ENCODE data around the gene DNAJC30. TPM values are rescaled to one million over a fixed set of nuclear protein-coding genes. Genes with fewer than 3 reads are reported as not detected.

DNAJC30 gene
- total RNA-seq, 3 donors from 2014 or later (not counting 1 experiment from before 2014, with no cell fraction given), result 8.7 to 9.9 (median 9.3) TPM

DNA sequence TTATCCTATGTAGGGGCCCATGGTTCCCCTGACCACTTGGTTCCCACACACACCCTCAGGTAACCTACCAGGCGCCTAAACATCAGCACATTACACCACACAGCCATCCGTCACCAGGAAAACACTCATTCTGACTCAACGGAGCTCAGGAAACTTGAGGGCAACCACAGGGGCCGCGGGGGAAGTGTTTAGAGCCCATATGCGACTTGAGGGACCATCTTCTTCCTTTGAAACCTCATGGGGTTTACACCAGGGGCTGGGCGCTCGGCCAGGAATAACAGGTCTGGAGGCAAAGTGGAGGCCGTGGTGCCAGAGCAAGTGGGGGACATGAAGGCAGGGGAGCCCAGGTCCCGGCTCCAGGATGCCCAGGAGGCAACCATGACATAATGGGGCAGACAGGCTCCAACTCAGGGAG, 34.7 kb upstream of the DNAJC30 start:
- no peaks in the 10 kb centered on the region for H3K27me3 Mint-ChIP-seq (ENCODE audit: low read depth in 2 of 2)
- Histone ChIP-seq H3K4me3 (ENCODE audit: low read length) (peak overlapping the region; percentile 65), H3K27ac (ENCODE audit: low read length) (peak overlapping the region; percentile 65), H3K36me3 (ENCODE audit: control insufficient read depth, insufficient read depth, low read length) (no peaks in the 10 kb centered on the region), H3K27me3 (ENCODE audit: control insufficient read depth, insufficient read depth, low read length) (no peaks in the 10 kb centered on the region), H3K9me3 (ENCODE audit: control insufficient read depth, insufficient read depth, low read length) (no peaks in the 10 kb centered on the region), H3K4me1 (ENCODE audit: control insufficient read depth, insufficient read depth, low read length) (peaks cover 42% of the 10 kb centered on the region)
- WGBS (ENCODE audit: insufficient coverage), result 0% methylated on average over 10 of the region's 10 CpGs
- no peaks in the 10 kb centered on the region for H3K9me3 Mint-ChIP-seq
- H3K36me3 Mint-ChIP-seq, result no peaks in the 10 kb centered on the region
- TF ChIP-seq, protein P1, sequence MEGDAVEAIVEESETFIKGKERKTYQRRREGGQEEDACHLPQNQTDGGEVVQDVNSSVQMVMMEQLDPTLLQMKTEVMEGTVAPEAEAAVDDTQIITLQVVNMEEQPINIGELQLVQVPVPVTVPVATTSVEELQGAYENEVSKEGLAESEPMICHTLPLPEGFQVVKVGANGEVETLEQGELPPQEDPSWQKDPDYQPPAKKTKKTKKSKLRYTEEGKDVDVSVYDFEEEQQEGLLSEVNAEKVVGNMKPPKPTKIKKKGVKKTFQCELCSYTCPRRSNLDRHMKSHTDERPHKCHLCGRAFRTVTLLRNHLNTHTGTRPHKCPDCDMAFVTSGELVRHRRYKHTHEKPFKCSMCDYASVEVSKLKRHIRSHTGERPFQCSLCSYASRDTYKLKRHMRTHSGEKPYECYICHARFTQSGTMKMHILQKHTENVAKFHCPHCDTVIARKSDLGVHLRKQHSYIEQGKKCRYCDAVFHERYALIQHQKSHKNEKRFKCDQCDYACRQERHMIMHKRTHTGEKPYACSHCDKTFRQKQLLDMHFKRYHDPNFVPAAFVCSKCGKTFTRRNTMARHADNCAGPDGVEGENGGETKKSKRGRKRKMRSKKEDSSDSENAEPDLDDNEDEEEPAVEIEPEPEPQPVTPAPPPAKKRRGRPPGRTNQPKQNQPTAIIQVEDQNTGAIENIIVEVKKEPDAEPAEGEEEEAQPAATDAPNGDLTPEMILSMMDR (IDR thresholded peaks at IDR 0.05), result no peak
- ATAC-seq, result peak; percentile 74 to 80 (median 79)
- H3K27ac Mint-ChIP-seq, result peak overlapping the region; percentile 85 to 92
- H3K4me3 Mint-ChIP-seq, result peak overlapping the region; percentile 94
- H3K4me1 Mint-ChIP-seq, result peaks cover 28 to 34% of the 10 kb centered on the region in 2 donors
- peak; percentile 73 to 81 for DNase-seq
- intact Hi-C loops (cut with micrococcal nuclease), result loop anchor here (2.0 to 5.0 kb wide), 2 partner anchors 21 to 36 kb away; partner anchors contain the start of genes ABHD11, BUD23 and DNAJC30

DNA sequence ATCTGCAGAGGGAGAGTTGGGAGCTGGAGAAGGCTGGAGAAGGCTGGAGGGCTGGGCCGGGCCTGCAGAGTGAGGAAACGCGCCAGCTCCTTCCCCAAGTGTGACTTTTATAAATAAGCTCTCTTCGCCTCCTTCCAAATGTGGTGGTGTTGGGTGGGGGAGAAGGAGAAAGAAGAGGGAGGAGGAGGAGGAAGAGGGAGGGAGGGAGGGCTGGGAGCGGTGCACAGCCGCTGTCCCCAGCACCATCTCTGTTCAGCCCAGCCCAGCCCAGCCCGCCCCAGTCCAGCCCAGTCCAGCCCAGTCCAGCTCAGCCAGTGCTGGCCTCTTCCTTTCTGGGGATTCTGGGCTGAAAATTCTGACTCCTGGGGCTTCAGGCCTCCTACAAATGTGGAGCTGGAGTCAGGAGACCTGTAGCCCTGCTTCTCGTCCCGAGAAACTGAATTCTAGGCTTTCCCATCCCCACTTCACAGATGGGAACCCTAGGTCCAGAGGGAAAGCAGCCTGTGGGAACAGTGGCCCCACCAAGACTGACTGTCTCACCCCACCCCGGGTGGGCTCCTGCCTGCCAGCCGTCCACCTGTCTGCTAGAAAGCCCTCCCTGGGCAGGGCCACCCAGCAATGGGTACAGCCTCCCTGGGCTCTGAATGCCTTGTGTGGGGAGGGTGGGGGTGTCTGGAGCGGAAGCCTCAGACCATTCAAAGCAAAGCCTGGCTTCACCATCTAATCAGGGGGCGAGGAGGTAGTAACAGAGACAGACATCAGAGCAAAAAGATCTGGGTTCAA, 34.0 kb upstream of the DNAJC30 start:
- H3K4me3 Mint-ChIP-seq, result peak overlapping the region; percentile 94
- H3K36me3 ChIP-seq (ENCODE audit: control insufficient read depth, insufficient read depth, low read length), result no peaks in the 10 kb centered on the region
- TF ChIP-seq, protein P1 (IDR thresholded peaks at IDR 0.05), result no peak
- peaks cover 35 to 42% of the 10 kb centered on the region in 2 donors for H3K4me1 Mint-ChIP-seq
- no peaks in the 10 kb centered on the region for H3K27me3 Mint-ChIP-seq (ENCODE audit: low read depth in 2 of 2)
- DNase-seq, result no peak
- peak overlapping the region; percentile 85 to 92 for H3K27ac Mint-ChIP-seq
- H3K9me3 Mint-ChIP-seq, result no peaks in the 10 kb centered on the region
- no peaks in the 10 kb centered on the region for H3K9me3 ChIP-seq (ENCODE audit: control insufficient read depth, insufficient read depth, low read length)
- H3K4me3 ChIP-seq (ENCODE audit: low read length), result peak overlapping the region; percentile 18
- peaks cover 42% of the 10 kb centered on the region for H3K4me1 ChIP-seq (ENCODE audit: control insufficient read depth, insufficient read depth, low read length)
- no peaks in the 10 kb centered on the region for H3K36me3 Mint-ChIP-seq
- peak in 2 of 3 donors; percentile 5 to 28 for ATAC-seq
- 63% methylated on average over 13 of the region's 13 CpGs for WGBS (ENCODE audit: insufficient coverage)
- intact Hi-C loops (cut with micrococcal nuclease), result loop anchor here (5.0 kb wide), 1 partner anchor 35 kb away; the partner anchor contains the start of genes BUD23 and DNAJC30
- peak overlapping the region; percentile 65 for H3K27ac ChIP-seq (ENCODE audit: low read length)
- no peaks in the 10 kb centered on the region for H3K27me3 ChIP-seq (ENCODE audit: control insufficient read depth, insufficient read depth, low read length)

DNA sequence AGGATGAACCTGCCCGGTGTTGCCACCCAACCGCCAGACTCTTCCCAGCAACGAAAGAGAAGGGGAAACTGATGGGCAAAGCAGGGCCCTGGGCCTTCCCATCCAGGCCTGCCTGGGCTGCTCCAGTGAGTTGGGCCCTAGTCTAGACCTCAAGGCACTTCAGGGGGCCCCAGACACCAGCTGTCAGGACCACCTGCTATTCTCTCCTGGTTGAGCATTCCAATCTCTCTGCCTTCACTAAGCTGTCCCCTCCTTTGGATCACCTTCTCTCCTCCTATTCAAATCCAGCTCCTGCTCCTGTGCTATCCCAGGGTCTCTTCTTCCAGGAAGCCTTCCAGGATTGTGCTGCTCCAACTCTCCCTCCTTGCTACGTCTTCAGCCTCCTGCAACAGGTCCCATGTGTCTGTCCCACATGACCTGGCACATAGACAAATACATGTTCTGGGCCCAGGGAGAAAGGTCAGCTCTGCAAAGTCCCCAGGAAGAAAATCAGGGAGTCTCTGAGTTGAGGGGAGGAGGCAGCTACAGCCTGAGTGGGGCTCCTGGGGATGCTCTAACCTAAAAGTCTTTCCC, 33.2 kb upstream of the DNAJC30 start:
- no peaks in the 10 kb centered on the region for H3K27me3 ChIP-seq (ENCODE audit: control insufficient read depth, insufficient read depth, low read length)
- H3K27ac Mint-ChIP-seq, result peak overlapping the region in 1 of 2 donors; percentile 17

More for the DNA sequence above, 33.2 kb upstream of the DNAJC30 start:
- Histone ChIP-seq H3K4me3 (ENCODE audit: low read length) (no peak overlapping the region), H3K4me1 (ENCODE audit: control insufficient read depth, insufficient read depth, low read length) (peaks cover 42% of the 10 kb centered on the region), H3K27ac (ENCODE audit: low read length) (no peak overlapping the region), H3K9me3 (ENCODE audit: control insufficient read depth, insufficient read depth, low read length) (no peaks in the 10 kb centered on the region), H3K36me3 (ENCODE audit: control insufficient read depth, insufficient read depth, low read length) (no peaks in the 10 kb centered on the region)
- Mint-ChIP-seq H3K4me1 (peaks cover 35 to 42% of the 10 kb centered on the region in 2 donors), H3K27me3 (ENCODE audit: low read depth in 2 of 2) (no peaks in the 10 kb centered on the region), H3K4me3 (peak overlapping the region; percentile 31), H3K36me3 (no peaks in the 10 kb centered on the region), H3K9me3 (no peaks in the 10 kb centered on the region)
- TF ChIP-seq, protein P1 (IDR thresholded peaks at IDR 0.05), result no peak
- no peak for DNase-seq
- WGBS (ENCODE audit: insufficient coverage), result 77% methylated on average over 4 of the region's 4 CpGs
- intact Hi-C loops (cut with micrococcal nuclease), result loop anchor here (5.0 kb wide), 1 partner anchor 34 kb away; the partner anchor contains the start of genes BUD23 and DNAJC30
- ATAC-seq, result no peak

All from natural killer cell (primary cell).